B cell (primary cell): ENCODE results near the gene GASK1A. TPM values are rescaled to one million over a fixed set of nuclear protein-coding genes. Genes with fewer than 3 reads are reported as not detected.

Experiments
- ATAC-seq: fragments of 200-7000 bp; cut with Tn5 transposase; one replicate; pipeline ENCODE4 v1.10.0; 2021; ENCODE audit warnings: low read depth, mild to moderate bottlenecking, moderate number of reproducible peaks, moderate library complexity
- CTCF ChIA-PET: fragments of 350-600 bp; sonication (Branson Sonifier 250); formaldehyde crosslinking; loops from one replicate; lab custom pipeline; 2021; ENCODE audit warnings: antibody characterized with exemption, inconsistent platforms; lab: Charles Lee
- POLR2A ChIA-PET: fragments of 350-600 bp; sonication (Branson Sonifier 250); formaldehyde crosslinking; loops from one replicate; lab custom pipeline; 2021; ENCODE audit warnings: antibody characterized with exemption; lab: Charles Lee
- DNase-seq: peaks from one replicate; pipeline ENCODE4 v3.0.0; 2013
- H2AFZ ChIP-seq: 2 replicates; pipeline ENCODE4 v1.6.1; 2012; ENCODE audit warnings: mild to moderate bottlenecking, low read depth, low read length; ENCODE audit not compliant: insufficient read depth, poor library complexity, severe bottlenecking
- H3K27ac ChIP-seq, 2 donors: 1 replicate in 1 of 2; 2 replicates in 1 of 2; pipeline ENCODE4 v1.5.1; 2012 to 2013; ENCODE audit warnings: low read length in 2 of 2, mild to moderate bottlenecking in 2 of 2, moderate library complexity in 1 of 2
- H3K27me3 ChIP-seq, 4 experiments: fragments of 200-600 bp in 1 of 4; sonication (generic) in 1 of 4; replicated peaks in 1 of 4; 1 replicate in 2 of 4; 2 replicates in 2 of 4; pipeline versions ENCODE4 v1.6.1 to v1.7.0; 2013 to 2016; ENCODE audit warnings: low read length in 3 of 4, mild to moderate bottlenecking in 2 of 4, mixed read lengths in 1 of 4, moderate library complexity in 1 of 4; ENCODE audit not compliant: insufficient read depth in 4 of 4, control insufficient read depth in 3 of 4; ENCODE audit errors: control extremely low read depth in 1 of 4
- H3K36me3 ChIP-seq, 2 experiments: replicated peaks in 1 of 2; 1 replicate in 1 of 2; 2 replicates in 1 of 2; pipeline versions ENCODE4 v1.6.1 to v1.7.1; 2013; ENCODE audit warnings: low read length in 1 of 2; ENCODE audit not compliant: insufficient read depth in 2 of 2, control insufficient read depth in 1 of 2; ENCODE audit errors: control extremely low read depth in 1 of 2, extremely low read depth in 1 of 2
- H3K4me1 ChIP-seq, 2 donors: fragments of 200-600 bp in 1 of 2; sonication (generic) in 1 of 2; 1 replicate in 1 of 2; 2 replicates in 1 of 2; pipeline versions ENCODE4 v1.5.1 to v1.6.1; 2013 to 2017; ENCODE audit warnings: low read length in 2 of 2; ENCODE audit not compliant: control insufficient read depth in 2 of 2, insufficient read depth in 2 of 2
- H3K4me2 ChIP-seq: replicated peaks from 2 replicates; pipeline ENCODE3; 2012; ENCODE audit warnings: mild to moderate bottlenecking, low read depth, low read length; ENCODE audit not compliant: poor library complexity, severe bottlenecking
- H3K4me3 ChIP-seq, 5 experiments: fragments of 200-600 bp in 1 of 5; sonication (generic) in 1 of 5; 1 replicate in 3 of 5; 2 replicates in 2 of 5; pipeline versions ENCODE4 v1.5.1 to v1.7.0; 2011 to 2016; ENCODE audit warnings: low read length in 4 of 5, mild to moderate bottlenecking in 4 of 5, low read depth in 2 of 5, control low read depth in 1 of 5, moderate library complexity in 1 of 5; ENCODE audit not compliant: insufficient read depth in 1 of 5; ENCODE audit errors: control extremely low read depth in 1 of 5, extremely low read depth in 1 of 5
- H3K79me2 ChIP-seq: fragments of 200-600 bp; sonication (generic); one replicate; pipeline ENCODE4 v1.6.0; 2016; ENCODE audit warnings: low read length; ENCODE audit not compliant: control insufficient read depth, insufficient read depth
- H3K9ac ChIP-seq: fragments of 200-600 bp; sonication (generic); 2 replicates; pipeline ENCODE4 v1.6.1; 2017; ENCODE audit warnings: mild to moderate bottlenecking, low read length, moderate library complexity
- H3K9me3 ChIP-seq, 3 donors: one replicate each; pipeline versions ENCODE4 v1.6.1 to v1.7.1; 2013; ENCODE audit warnings: low read length in 2 of 3; ENCODE audit not compliant: control insufficient read depth in 2 of 3, insufficient read depth in 1 of 3; ENCODE audit errors: control extremely low read depth in 1 of 3
- H4K20me1 ChIP-seq: 2 replicates; pipeline ENCODE4 v1.6.0; 2012; ENCODE audit warnings: mild to moderate bottlenecking, low read length; ENCODE audit not compliant: insufficient read depth, control insufficient read depth, poor library complexity, severe bottlenecking
- H3K27ac Mint-ChIP-seq: one replicate; pipeline ENCODE4 v1.8.0; 2021; ENCODE audit warnings: mixed read lengths
- H3K27me3 Mint-ChIP-seq: one replicate; pipeline ENCODE4 v1.8.0; 2021; ENCODE audit warnings: mixed read lengths
- H3K4me1 Mint-ChIP-seq: one replicate; pipeline ENCODE4 v1.8.0; 2021; ENCODE audit warnings: mixed read lengths
- H3K4me3 Mint-ChIP-seq: one replicate; pipeline ENCODE4 v1.8.0; 2021; ENCODE audit warnings: mixed read lengths
- H3K9me3 Mint-ChIP-seq: one replicate; pipeline ENCODE4 v1.8.0; 2022; ENCODE audit warnings: mixed read lengths; ENCODE audit not compliant: insufficient read depth
- CTCF ChIP-seq: fragments of 200-600 bp; IDR thresholded peaks from one replicate; pipeline ENCODE4 v1.8.0; 2022; ENCODE audit warnings: antibody characterized with exemption, mild to moderate bottlenecking
- EZH2 ChIP-seq: IDR thresholded peaks from 2 replicates; pipeline ENCODE4 v1.6.1; 2012; ENCODE audit warnings: borderline replicate concordance, low read depth, mild to moderate bottlenecking, moderate library complexity, low read length; ENCODE audit not compliant: insufficient read depth, poor library complexity, severe bottlenecking
- WGBS: methylation state at CpG from one replicate; pipeline ENCODE4 v1.1.5; 2013; ENCODE audit warnings: missing lambda C conversion rate; ENCODE audit not compliant: insufficient coverage; 5-methylcytosine and 5-hydroxymethylcytosine counted together
- intact Hi-C: fragments of 100-400 bp; cut with micrococcal nuclease; formaldehyde crosslinking; loops from one replicate; pipeline ENCODE4 v1.10.0; 2022
- polyA plus RNA-seq: library from polyadenylated mRNA; depleted of rRNA; stranded (reverse); fragments of >200 nt; gene quantifications from 2 replicates; pipeline ENCODE4 v1.2.3, GENCODE V29; 2012
- total RNA-seq, 2 donors: library from RNA; stranded (reverse); fragments of 120-200 nt in 1 of 2; gene quantifications; 1 replicate in 1 of 2; 2 replicates in 1 of 2; pipeline versions ENCODE4 v1.2.3 to v1.2.4, GENCODE V29; 2013 to 2022

Gene GASK1A
- total and polyA plus RNA-seq, 2 donors (not counting 1 experiment from before 2014, with no cell fraction given), result not detected

- Histone ChIP-seq H3K36me3 (no peaks in the 10 kb centered on the region), H3K4me1 (no peaks in the 10 kb centered on the region), H3K4me3 (no peak overlapping the region), H4K20me1 (no peaks in the 10 kb centered on the region), H3K27ac (no peak overlapping the region), H3K4me2 (no peak overlapping the region), H3K79me2 (no peaks in the 10 kb centered on the region), H3K27me3 (peaks cover 0 to 7% (median 0%) of the 10 kb centered on the region in 4 experiments), H2AFZ (no peak overlapping the region), H3K9ac (no peak overlapping the region), H3K9me3 (peaks cover 0 to 7% (median 0%) of the 10 kb centered on the region in 3 donors)
- no peak overlapping the region for H3K27ac Mint-ChIP-seq
- TF ChIP-seq CTCF (no peak), EZH2 (no peak)
- ChIA-PET POLR2A (no interaction called here), CTCF (no interaction called here)
- H3K4me3 Mint-ChIP-seq, result no peak overlapping the region
- H3K4me1 Mint-ChIP-seq, result no peaks in the 10 kb centered on the region
- intact Hi-C loops, result no loop called here
- DNase-seq (no peak), ATAC-seq (no peak)
- no peaks in the 10 kb centered on the region for H3K9me3 Mint-ChIP-seq
- WGBS, result no CpG with 5 or more reads among the region's 2 CpGs
- H3K27me3 Mint-ChIP-seq, result peaks cover 24% of the 10 kb centered on the region
Measured at GRCh38 chr3:42934910-42935309, 44.2 kb upstream of the GASK1A start.

GRCh38 chr3:42935472-42935871, 43.6 kb upstream of the GASK1A start:
- no peaks in the 10 kb centered on the region for H3K36me3 ChIP-seq
- no peak overlapping the region for H3K4me3 ChIP-seq
- no peak for ATAC-seq
- no peak overlapping the region for H2AFZ ChIP-seq
- Mint-ChIP-seq H3K9me3 (no peaks in the 10 kb centered on the region), H3K4me3 (no peak overlapping the region), H3K4me1 (no peaks in the 10 kb centered on the region), H3K27me3 (peaks cover 25% of the 10 kb centered on the region), H3K27ac (no peak overlapping the region)
- no peaks in the 10 kb centered on the region for H4K20me1 ChIP-seq
- H3K79me2 ChIP-seq, result no peaks in the 10 kb centered on the region
- POLR2A ChIA-PET, result no interaction called here
- no peak overlapping the region for H3K27ac ChIP-seq
- intact Hi-C loops, result no loop called here
- peaks cover 0 to 7% (median 0%) of the 10 kb centered on the region in 4 experiments for H3K27me3 ChIP-seq
- DNase-seq, result no peak
- CTCF ChIA-PET, result no interaction called here
- no CpG with 5 or more reads among the region's 1 CpG for WGBS
- no peak overlapping the region for H3K9ac ChIP-seq
- H3K4me1 ChIP-seq, result no peaks in the 10 kb centered on the region
- H3K4me2 ChIP-seq, result no peak overlapping the region
- peaks cover 0 to 7% (median 0%) of the 10 kb centered on the region in 3 donors for H3K9me3 ChIP-seq
- no peak for TF ChIP-seq CTCF
- TF ChIP-seq EZH2, result no peak
